NCI-H2227 (cell line): Measurements from ENCODE around the gene DLG1.
"Not testable (repeated sequence)": the region's sequence is repeated elsewhere in the genome, so short reads cannot be mapped to it uniquely, and the experiment has no call there.

Experiments
- DNase-seq: peaks from one replicate; lab custom pipeline; 2025; ENCODE audit not compliant: unreplicated experiment; lab: John Stamatoyannopoulos, UW

DLG1 gene

GRCh38 chr3:197035577-197035976 is 262.8 kb downstream of the DLG1 start:
- no peak for DNase-seq

- not testable (repeated sequence) for DNase-seq
Observed at GRCh38 chr3:197034778-197035177, 263.6 kb downstream of the DLG1 start.

DNA sequence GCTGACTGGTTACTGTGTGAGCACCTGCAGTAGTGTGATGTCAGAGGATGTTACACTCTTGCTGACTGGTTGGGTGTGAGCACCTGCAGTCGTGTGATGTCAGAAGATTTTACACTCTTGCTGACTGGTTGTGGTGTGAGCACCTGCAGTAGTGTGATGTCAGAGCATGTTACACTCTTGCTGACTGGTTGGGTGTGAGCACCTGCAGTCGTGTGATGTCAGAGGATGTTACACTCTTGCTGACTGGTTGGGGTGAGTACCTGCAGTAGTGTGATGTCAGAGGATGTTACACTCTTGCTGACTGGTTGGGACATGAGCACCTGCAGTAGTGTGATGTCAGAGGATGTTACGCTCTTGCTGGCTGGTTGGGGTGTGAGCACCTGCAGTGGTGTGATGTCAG is 264.6 kb downstream of the DLG1 start:
- DNase-seq: not testable (repeated sequence)

GRCh38 chr3:197031315-197032285 is 266.8 kb downstream of the DLG1 start:
- no peak for DNase-seq

GRCh38 chr3:197030379-197031314 is 267.8 kb downstream of the DLG1 start:
- no peak for DNase-seq

GRCh38 chr3:197029511-197030167 is 268.8 kb downstream of the DLG1 start, which contains the start of gene MELTF:
Gene MELTF (minus strand): TSS chr3:197029817. CDS start chr3:197029702, 115 bp downstream.
- peak; percentile 57 for DNase-seq

GRCh38 chr3:197028728-197029510 is 269.5 kb downstream of the DLG1 start:
- peak; percentile 37 for DNase-seq

GRCh38 chr3:197027896-197028727 is 270.3 kb downstream of the DLG1 start:
- no peak for DNase-seq

- DNase-seq: no peak
Observed at GRCh38 chr3:197027151-197027895, 271.1 kb downstream of the DLG1 start.

DNA sequence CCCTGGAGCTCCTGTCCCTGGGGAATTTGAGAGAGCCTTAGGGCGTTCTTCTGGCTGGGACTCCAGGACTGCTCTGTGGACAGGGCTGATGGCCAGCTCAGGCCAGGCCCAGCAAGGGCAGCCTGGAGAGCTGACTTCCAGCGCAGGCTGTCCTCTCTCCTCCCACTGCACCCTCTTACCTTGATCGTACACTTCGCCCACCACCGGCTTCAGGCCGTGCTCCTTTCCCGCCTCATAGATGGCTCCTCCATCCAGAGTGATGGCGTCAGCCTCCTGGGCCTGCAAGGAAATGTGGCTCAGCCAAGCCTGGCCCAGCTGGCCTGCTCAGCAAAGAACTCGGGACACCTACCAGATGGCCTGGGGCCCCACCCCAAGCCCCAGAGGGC is 271.9 kb downstream of the DLG1 start:
- no peak for DNase-seq

- DNase-seq: no peak
Observed at GRCh38 chr3:197025736-197026480, 272.5 kb downstream of the DLG1 start.

- DNase-seq: no peak
Observed at GRCh38 chr3:197024881-197025735, 273.3 kb downstream of the DLG1 start.

- DNase-seq: no peak
Observed at GRCh38 chr3:197023998-197024651, 274.3 kb downstream of the DLG1 start.

DNA sequence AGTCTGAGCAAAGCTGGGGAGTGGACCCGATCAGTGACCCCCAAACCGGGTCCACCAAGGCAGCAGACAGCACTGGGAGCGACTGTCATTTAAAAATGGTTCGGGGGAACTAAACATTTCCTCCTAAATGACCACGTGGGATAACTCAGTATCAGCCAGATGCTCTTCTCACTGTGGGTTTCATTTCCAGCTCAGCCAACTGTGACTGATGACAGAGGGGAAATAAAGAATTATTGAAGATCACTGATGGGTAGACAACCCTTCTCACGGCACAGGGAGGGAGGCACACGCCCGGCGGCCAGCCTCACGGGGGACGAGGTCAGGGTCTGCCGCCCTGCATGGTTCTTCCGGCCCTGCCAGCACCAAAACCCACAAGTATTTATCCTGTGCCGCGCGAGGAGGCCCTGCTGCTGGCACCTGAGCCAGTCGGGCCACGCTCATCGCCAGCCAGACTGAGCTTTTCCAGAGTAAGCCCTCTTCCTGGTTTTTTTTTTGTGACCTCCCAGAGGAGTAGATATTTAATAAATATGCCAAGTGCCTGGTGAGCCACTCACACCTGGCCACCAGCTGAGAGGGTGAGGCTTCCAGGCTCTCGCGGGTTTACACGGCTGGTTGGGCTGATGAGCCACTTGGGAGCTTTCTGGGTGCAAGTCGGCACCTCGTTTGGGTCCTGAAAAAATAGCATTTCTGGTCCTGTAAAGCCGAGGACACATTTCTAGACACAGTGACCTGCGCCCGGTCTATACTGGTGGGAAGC is 275.0 kb downstream of the DLG1 start:
- no peak for DNase-seq

DNA sequence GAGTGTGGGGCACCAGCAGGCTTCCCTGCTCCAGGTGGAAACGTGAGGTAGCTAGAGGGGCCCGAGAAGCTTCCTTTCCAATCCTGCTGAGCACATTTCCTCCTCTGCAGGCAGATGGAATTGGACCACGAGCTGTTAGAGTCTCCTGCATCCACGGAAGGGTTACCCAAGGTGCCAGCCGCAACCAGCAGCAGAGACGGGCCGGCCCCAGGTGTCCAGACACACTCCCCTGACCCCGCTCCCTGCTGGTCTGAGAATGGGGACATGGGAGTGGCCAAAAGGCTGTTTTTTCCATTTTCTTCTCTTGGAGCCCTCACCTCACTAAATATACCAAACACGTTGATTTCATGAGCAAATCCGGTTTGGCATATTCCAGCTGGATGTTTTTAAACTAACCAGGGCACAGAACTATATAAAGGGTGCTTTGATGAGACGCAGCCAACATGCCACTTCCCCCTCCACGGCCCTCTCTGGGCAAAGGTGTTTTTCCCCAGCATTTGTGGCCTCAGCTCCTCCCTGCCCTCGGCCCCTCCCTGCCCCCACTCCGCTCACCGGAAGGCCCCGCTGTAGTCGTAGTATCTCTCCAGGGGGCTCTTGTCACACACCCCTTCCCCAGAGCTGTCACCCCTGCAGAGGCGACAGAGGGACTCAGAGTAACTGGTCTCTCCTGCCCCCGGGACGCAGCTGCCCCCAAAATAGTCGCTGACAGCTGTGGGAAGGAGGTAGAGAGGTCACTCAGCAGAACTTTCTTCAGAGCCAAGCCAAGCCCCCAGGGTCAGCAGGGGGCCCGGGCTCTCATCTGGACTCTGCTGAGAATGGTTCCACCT is 275.8 kb downstream of the DLG1 start:
- DNase-seq: no peak
